Measurements from ENCODE around the gene SHC1.

Gene SHC1

DNA sequence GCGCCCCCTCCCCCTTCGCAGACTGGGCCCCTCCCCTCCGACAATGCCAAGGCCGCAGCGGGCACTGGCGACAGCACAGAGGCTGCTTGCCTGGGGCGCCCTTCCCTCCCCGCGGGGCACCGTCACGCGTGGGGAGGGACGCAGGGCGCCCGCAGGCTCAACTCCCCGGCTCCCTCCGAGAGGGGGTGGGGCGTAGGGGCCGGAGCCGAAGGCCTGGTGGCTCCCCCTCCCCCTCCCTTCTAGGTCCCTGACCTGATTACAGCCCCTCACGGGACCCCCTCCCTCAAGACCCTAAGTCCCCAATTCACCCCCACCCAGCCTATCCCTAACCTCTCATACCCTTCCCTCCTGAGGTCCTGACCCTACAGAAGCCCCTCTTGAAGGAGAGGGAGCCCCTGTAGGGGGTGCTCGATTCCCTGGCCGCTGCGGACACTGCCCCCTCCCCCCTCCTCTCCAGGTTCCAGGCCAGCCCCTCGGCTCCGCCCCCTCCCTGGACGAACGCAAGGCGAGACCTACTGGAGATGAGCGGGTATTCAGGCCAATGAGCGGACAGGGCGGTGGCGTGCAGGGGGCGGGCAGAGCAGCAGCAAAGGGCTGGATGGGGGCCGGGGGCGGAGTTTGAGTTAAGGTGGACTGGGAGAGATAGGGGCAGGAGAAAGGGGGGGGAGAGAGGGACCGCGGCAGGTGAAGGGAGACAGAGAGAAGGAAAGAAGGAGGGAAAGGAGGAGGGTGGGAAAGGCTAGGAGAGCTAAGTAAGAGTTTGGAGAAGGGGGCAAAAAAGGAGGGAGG is 31.3 kb upstream of the SHC1 start:
- peak overlapping the region; percentile 97 for H3K9ac ChIP-seq (ENCODE audit: insufficient read length, low read depth)
- H3K4me3 ChIP-seq (ENCODE audit: insufficient read length, low read depth) = peak overlapping the region; percentile 71
- H3K36me3 ChIP-seq (ENCODE audit: insufficient read depth, insufficient read length, low read length) = no peaks in the 10 kb centered on the region
- no peaks in the 10 kb centered on the region for H3K9me3 ChIP-seq (ENCODE audit: insufficient read depth, low read length)
- DNase-seq (ENCODE audit: low read depth, low spot score) = peak; percentile 100
- peaks cover 16% of the 10 kb centered on the region for H3K4me1 ChIP-seq (ENCODE audit: insufficient read depth, insufficient read length)
- H3K27me3 ChIP-seq (ENCODE audit: insufficient read depth, insufficient read length) = no peaks in the 10 kb centered on the region
- no peak for TF ChIP-seq SUZ12 (IDR thresholded peaks at IDR 0.05; ENCODE audit: extremely low read depth, insufficient read depth, insufficient read length)
- TF ChIP-seq YY1 (IDR thresholded peaks at IDR 0.05; ENCODE audit: insufficient read depth, insufficient read length) = no peak
- TF ChIP-seq ZNF274 (IDR thresholded peaks at IDR 0.05; ENCODE audit: low read depth, low read length) = no peak

DNA sequence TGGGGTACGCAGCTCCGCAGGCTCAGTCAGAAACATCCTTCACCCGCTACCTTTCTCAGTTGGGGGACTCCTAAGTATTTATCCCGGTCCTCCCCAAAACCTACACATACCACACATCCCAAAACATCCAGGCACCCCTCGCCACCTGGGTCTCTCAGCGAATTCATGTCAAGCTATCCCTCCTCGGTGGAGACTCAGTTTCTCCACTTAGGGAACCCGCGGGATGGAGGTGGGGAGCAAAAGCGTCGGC is 30.8 kb upstream of the SHC1 start:
- Histone ChIP-seq H3K9me3 (ENCODE audit: insufficient read depth, low read length) (no peaks in the 10 kb centered on the region), H3K27me3 (ENCODE audit: insufficient read depth, insufficient read length) (no peaks in the 10 kb centered on the region), H3K4me3 (ENCODE audit: insufficient read length, low read depth) (peak overlapping the region; percentile 71), H3K36me3 (ENCODE audit: insufficient read depth, insufficient read length, low read length) (no peaks in the 10 kb centered on the region), H3K9ac (ENCODE audit: insufficient read length, low read depth) (peak overlapping the region; percentile 97), H3K4me1 (ENCODE audit: insufficient read depth, insufficient read length) (peaks cover 16% of the 10 kb centered on the region)
- TF ChIP-seq YY1 (IDR thresholded peaks at IDR 0.05; ENCODE audit: insufficient read depth, insufficient read length) (no peak), ZNF274 (IDR thresholded peaks at IDR 0.05; ENCODE audit: low read depth, low read length) (no peak), SUZ12 (IDR thresholded peaks at IDR 0.05; ENCODE audit: extremely low read depth, insufficient read depth, insufficient read length) (no peak)
- no peak for DNase-seq (ENCODE audit: low read depth, low spot score)

DNA sequence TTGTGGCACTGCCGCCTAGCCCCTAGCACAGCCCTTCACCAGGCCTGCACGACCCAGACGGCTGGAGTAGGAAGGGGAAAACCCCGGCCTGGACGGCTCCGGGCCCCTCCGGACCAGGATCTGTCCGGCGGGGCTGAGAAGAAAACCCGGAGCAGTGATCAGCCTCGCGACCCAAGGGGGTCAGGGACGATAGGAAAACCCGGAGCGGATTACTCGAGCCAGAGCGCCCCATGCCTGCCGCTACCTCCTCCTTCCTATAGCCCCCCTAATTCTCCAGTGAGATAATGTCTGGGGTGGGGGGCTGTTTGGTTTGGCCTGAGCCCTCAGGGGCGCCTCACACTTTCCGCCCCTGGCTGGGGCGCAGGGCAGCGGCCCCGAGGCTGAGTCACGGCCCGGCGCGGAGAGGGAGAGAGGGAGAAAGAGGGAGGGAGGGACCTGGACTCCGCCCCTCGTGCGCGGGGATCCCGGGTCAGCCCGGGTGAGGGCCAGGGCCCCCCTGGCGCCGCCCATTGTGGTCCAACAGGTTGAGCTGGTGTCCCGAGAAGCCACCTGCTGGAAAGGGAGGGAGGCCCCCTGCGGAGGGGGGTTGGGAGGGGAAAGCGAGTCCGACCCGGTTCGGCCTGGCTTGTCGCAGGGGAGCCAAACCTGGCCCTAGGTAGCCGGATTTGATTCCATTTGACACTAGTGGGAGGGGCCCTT is 30.3 kb upstream of the SHC1 start:
- Histone ChIP-seq H3K27me3 (ENCODE audit: insufficient read depth, insufficient read length) (no peaks in the 10 kb centered on the region), H3K36me3 (ENCODE audit: insufficient read depth, insufficient read length, low read length) (no peaks in the 10 kb centered on the region), H3K4me3 (ENCODE audit: insufficient read length, low read depth) (peak overlapping the region; percentile 71), H3K9ac (ENCODE audit: insufficient read length, low read depth) (peak overlapping the region; percentile 97), H3K9me3 (ENCODE audit: insufficient read depth, low read length) (no peaks in the 10 kb centered on the region), H3K4me1 (ENCODE audit: insufficient read depth, insufficient read length) (peaks cover 16% of the 10 kb centered on the region)
- TF ChIP-seq ZNF274 (IDR thresholded peaks at IDR 0.05; ENCODE audit: low read depth, low read length) = no peak
- TF ChIP-seq SUZ12 (IDR thresholded peaks at IDR 0.05; ENCODE audit: extremely low read depth, insufficient read depth, insufficient read length) = no peak
- no peak for TF ChIP-seq YY1 (IDR thresholded peaks at IDR 0.05; ENCODE audit: insufficient read depth, insufficient read length)
- peak; percentile 98 for DNase-seq (ENCODE audit: low read depth, low spot score)

DNA sequence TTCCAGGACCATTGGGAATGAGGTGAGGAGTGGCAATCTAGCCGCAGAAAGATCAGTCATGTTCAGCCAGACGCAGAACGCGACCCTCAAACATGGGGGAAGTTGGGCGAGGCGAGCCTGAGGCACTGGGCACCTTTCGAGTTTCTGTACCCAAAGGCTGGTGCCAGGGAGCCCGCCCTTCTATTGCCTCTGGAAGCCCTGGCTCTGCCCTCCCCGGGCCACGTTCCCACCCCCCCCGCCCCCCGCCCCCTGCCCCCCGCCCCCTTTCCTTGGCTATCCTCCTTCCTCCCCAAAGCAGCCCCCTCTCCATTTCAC is 29.8 kb upstream of the SHC1 start:
- Histone ChIP-seq H3K9me3 (ENCODE audit: insufficient read depth, low read length) (no peaks in the 10 kb centered on the region), H3K9ac (ENCODE audit: insufficient read length, low read depth) (peak overlapping the region; percentile 97), H3K4me1 (ENCODE audit: insufficient read depth, insufficient read length) (peaks cover 16% of the 10 kb centered on the region), H3K4me3 (ENCODE audit: insufficient read length, low read depth) (peak overlapping the region; percentile 71), H3K36me3 (ENCODE audit: insufficient read depth, insufficient read length, low read length) (no peaks in the 10 kb centered on the region), H3K27me3 (ENCODE audit: insufficient read depth, insufficient read length) (no peaks in the 10 kb centered on the region)
- TF ChIP-seq SUZ12 (IDR thresholded peaks at IDR 0.05; ENCODE audit: extremely low read depth, insufficient read depth, insufficient read length) (no peak), ZNF274 (IDR thresholded peaks at IDR 0.05; ENCODE audit: low read depth, low read length) (no peak), YY1 (IDR thresholded peaks at IDR 0.05; ENCODE audit: insufficient read depth, insufficient read length) (no peak)
- DNase-seq (ENCODE audit: low read depth, low spot score) = no peak

DNA sequence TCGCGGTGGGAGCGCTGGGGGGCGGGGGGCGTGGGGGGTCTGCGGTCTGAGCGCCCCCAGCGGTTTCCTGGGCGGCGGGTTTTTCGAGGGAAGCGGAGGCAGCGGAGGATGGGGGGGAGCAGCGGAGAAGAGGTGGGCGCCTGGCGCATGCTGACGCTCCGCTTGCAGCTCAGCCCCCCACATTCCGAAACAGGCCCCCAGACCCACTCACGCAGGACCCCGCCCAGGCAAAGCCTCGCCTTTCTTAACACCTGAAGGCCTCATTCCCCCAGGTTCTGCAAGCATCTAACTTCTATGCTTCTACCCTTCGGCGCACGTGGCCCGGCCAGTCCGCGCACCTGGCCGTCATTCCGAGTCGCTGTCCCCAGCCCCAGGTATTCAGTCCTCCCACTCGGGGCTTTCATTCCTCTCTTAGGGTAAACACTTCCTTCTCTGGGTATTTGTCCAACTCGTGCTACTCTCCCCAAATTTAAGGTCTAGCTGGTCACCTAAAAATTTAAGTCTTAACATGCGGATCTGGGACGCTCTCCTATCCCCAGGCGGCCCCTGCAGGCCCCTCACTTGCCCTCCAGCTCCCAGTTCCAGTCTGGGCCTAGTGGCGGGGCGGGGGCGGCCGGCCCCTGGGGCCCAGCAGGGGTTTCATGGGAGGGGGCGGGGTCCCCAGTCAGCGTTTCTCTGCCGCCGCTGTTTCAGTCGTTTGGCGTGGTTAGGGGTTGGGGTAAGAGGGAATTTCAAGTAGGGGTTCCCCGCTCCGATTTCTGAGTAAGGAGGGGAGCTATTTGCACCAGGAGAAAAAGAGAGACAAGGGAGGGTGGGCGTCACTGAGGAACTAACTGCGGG is 29.2 kb upstream of the SHC1 start:
- H3K27me3 ChIP-seq (ENCODE audit: insufficient read depth, insufficient read length) = no peaks in the 10 kb centered on the region
- no peak for DNase-seq (ENCODE audit: low read depth, low spot score)
- peak overlapping the region; percentile 97 for H3K9ac ChIP-seq (ENCODE audit: insufficient read length, low read depth)
- H3K4me1 ChIP-seq (ENCODE audit: insufficient read depth, insufficient read length) = peaks cover 15% of the 10 kb centered on the region
- TF ChIP-seq ZNF274 (IDR thresholded peaks at IDR 0.05; ENCODE audit: low read depth, low read length) = no peak
- no peak for TF ChIP-seq YY1 (IDR thresholded peaks at IDR 0.05; ENCODE audit: insufficient read depth, insufficient read length)
- no peak for TF ChIP-seq SUZ12 (IDR thresholded peaks at IDR 0.05; ENCODE audit: extremely low read depth, insufficient read depth, insufficient read length)
- H3K36me3 ChIP-seq (ENCODE audit: insufficient read depth, insufficient read length, low read length) = no peaks in the 10 kb centered on the region
- H3K9me3 ChIP-seq (ENCODE audit: insufficient read depth, low read length) = no peaks in the 10 kb centered on the region
- H3K4me3 ChIP-seq (ENCODE audit: insufficient read length, low read depth) = peak overlapping the region; percentile 71

DNA sequence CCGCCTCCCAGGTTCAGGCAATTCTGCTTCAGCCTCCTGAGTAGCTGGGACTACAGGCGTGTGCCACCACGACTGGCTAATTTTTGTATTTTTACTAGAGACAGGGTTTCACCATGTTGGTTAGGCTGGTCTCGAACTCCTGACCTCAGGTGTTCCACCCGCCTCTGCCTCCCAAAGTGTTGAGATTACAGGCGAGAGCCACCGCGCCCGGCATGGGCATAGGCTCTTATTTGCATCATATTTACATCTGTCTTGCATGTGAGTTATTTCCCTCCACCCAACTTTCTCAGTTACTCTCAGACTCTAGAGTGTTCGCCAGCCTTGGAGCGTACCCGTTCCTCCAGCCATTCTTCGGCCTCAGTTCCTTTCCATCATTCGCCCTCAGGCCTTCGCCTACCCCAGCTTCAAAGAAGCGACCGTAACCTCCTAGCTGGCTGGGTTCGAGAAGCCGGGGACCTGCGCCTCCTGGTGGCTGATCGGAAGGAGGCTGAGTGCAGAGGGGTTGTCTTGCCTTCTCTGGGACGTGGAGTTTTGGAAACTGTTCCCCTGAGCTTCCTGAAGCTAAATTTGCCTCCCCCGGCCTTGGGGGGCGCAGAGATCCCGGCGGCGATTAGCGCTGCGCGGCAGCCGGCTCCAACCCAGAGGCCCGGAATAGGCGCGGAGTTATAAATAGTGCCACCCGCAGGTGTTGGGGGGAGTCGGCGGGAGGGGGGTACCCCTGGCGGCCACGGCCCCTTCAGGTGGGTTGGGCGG is 28.4 kb upstream of the SHC1 start:
- TF ChIP-seq SUZ12 (IDR thresholded peaks at IDR 0.05; ENCODE audit: extremely low read depth, insufficient read depth, insufficient read length) = no peak
- TF ChIP-seq ZNF274 (IDR thresholded peaks at IDR 0.05; ENCODE audit: low read depth, low read length) = no peak
- no peak for TF ChIP-seq YY1 (IDR thresholded peaks at IDR 0.05; ENCODE audit: insufficient read depth, insufficient read length)
- Histone ChIP-seq H3K36me3 (ENCODE audit: insufficient read depth, insufficient read length, low read length) (peaks cover 4% of the 10 kb centered on the region), H3K4me3 (ENCODE audit: insufficient read length, low read depth) (peak overlapping the region; percentile 46), H3K9ac (ENCODE audit: insufficient read length, low read depth) (peak overlapping the region; percentile 63), H3K27me3 (ENCODE audit: insufficient read depth, insufficient read length) (no peaks in the 10 kb centered on the region), H3K4me1 (ENCODE audit: insufficient read depth, insufficient read length) (peaks cover 10% of the 10 kb centered on the region), H3K9me3 (ENCODE audit: insufficient read depth, low read length) (no peaks in the 10 kb centered on the region)
- peak; percentile 93 for DNase-seq (ENCODE audit: low read depth, low spot score)
